Naive thymus-derived CD4-positive, alpha-beta T cell (primary cell): ENCODE results near the gene RHPN2. TPM values are rescaled to one million over a fixed set of nuclear protein-coding genes. Genes with fewer than 3 reads are reported as not detected.

ENCODE experiments used
- ATAC-seq: fragments of 150-1000 bp; cut with Tn5 transposase; 2 replicates; pipeline ENCODE4 v1.10.0; 2021; ENCODE audit warnings: mild to moderate bottlenecking, moderate library complexity
- CTCF ChIA-PET: fragments of 350-600 bp; sonication (Branson Sonifier 250); formaldehyde crosslinking; loops from one replicate; lab custom pipeline; 2021; ENCODE audit warnings: antibody characterized with exemption; lab: Charles Lee
- POLR2A ChIA-PET: fragments of 350-600 bp; sonication (Branson Sonifier 250); formaldehyde crosslinking; loops from one replicate; lab custom pipeline; 2021; ENCODE audit warnings: antibody characterized with exemption, inconsistent platforms; lab: Charles Lee
- DNase-seq, 9 donors: peaks; one replicate each; pipeline versions ENCODE4 v3.0.0 to v3.0.0-alpha.2; 2020 to 2022; ENCODE audit warnings: mixed read lengths in 1 of 9
- H3K27ac ChIP-seq: one replicate; pipeline ENCODE4 v1.7.0; 2013; ENCODE audit warnings: mild to moderate bottlenecking, low read depth, low read length, moderate library complexity
- H3K27me3 ChIP-seq, 2 donors: one replicate each; pipeline ENCODE4 v1.7.0; 2013; ENCODE audit warnings: low read length in 2 of 2, mild to moderate bottlenecking in 2 of 2, moderate library complexity in 2 of 2; ENCODE audit not compliant: control insufficient read depth in 2 of 2, insufficient read depth in 2 of 2
- H3K36me3 ChIP-seq, 3 experiments: 1 replicate in 2 of 3; 2 replicates in 1 of 3; pipeline ENCODE4 v1.7.0; 2013; ENCODE audit warnings: low read length in 3 of 3, mild to moderate bottlenecking in 3 of 3, moderate library complexity in 1 of 3; ENCODE audit not compliant: insufficient read depth in 3 of 3, control insufficient read depth in 2 of 3
- H3K4me1 ChIP-seq, 2 donors: one replicate each; pipeline ENCODE4 v1.7.0; 2013; ENCODE audit warnings: low read length in 2 of 2, mild to moderate bottlenecking in 2 of 2, moderate library complexity in 1 of 2; ENCODE audit not compliant: control insufficient read depth in 2 of 2, insufficient read depth in 2 of 2
- H3K4me3 ChIP-seq: 2 replicates; pipeline ENCODE4 v1.7.0; 2013; ENCODE audit warnings: mild to moderate bottlenecking, low read length
- H3K9me3 ChIP-seq, 3 experiments: 1 replicate in 2 of 3; 2 replicates in 1 of 3; pipeline ENCODE4 v1.7.0; 2013; ENCODE audit warnings: low read length in 3 of 3; ENCODE audit not compliant: control insufficient read depth in 2 of 3
- H3K27ac Mint-ChIP-seq, 9 donors: one replicate each; pipeline ENCODE4 v1.8.0; 2020 to 2022; ENCODE audit warnings: mixed read lengths in 9 of 9, mild to moderate bottlenecking in 8 of 9, moderate library complexity in 5 of 9, inconsistent platforms in 2 of 9
- H3K27me3 Mint-ChIP-seq, 5 donors: one replicate each; pipeline ENCODE4 v1.8.0; 2021 to 2022; ENCODE audit warnings: mixed read lengths in 5 of 5, mild to moderate bottlenecking in 1 of 5
- H3K36me3 Mint-ChIP-seq, 5 donors: one replicate each; pipeline ENCODE4 v1.8.0; 2020 to 2022; ENCODE audit warnings: mixed read lengths in 5 of 5, mild to moderate bottlenecking in 3 of 5, inconsistent platforms in 1 of 5
- H3K4me1 Mint-ChIP-seq, 7 donors: one replicate each; pipeline ENCODE4 v1.8.0; 2020 to 2022; ENCODE audit warnings: mixed read lengths in 7 of 7, mild to moderate bottlenecking in 3 of 7, inconsistent platforms in 1 of 7
- H3K4me3 Mint-ChIP-seq, 10 donors: one replicate each; pipeline ENCODE4 v1.8.0; 2020 to 2022; ENCODE audit warnings: mild to moderate bottlenecking in 10 of 10, mixed read lengths in 10 of 10, moderate library complexity in 6 of 10, inconsistent platforms in 2 of 10
- H3K9me3 Mint-ChIP-seq, 11 donors: one replicate each; pipeline ENCODE4 v1.8.0; 2020 to 2022; ENCODE audit warnings: mixed read lengths in 11 of 11, mild to moderate bottlenecking in 4 of 11, inconsistent platforms in 1 of 11, moderate library complexity in 1 of 11
- intact Hi-C, 2 donors: fragments of 100-400 bp; cut with micrococcal nuclease; formaldehyde crosslinking; loops; one replicate each; pipeline ENCODE4 v1.15.1; 2023
- polyA plus RNA-seq, 2 donors: library from polyadenylated mRNA; unstranded; fragments of 300-500 nt; fragmentation: Illumina TruSeq; gene quantifications; one replicate each; pipeline ENCODE4 v1.2.3, GENCODE V29; 2021
- total RNA-seq, 6 experiments: library from RNA in 5 of 6; stranded (reverse) in 5 of 6; gene quantifications; 1 replicate in 5 of 6; 2 replicates in 1 of 6; pipeline ENCODE4 v1.2.3 and lab custom pipeline; 2021 to 2026

Gene RHPN2
- total and polyA plus RNA-seq, 7 experiments from 2014 or later, result 0.16 to 2.6 (median 0.34) TPM; not detected in 2

- peaks cover 19 to 34% (median 26%) of the 10 kb centered on the region in 5 donors for H3K27me3 Mint-ChIP-seq
- ATAC-seq (no peak), DNase-seq (no peak)
- H3K27ac ChIP-seq, result no peak overlapping the region
- H3K9me3 ChIP-seq, result no peaks in the 10 kb centered on the region
- no peak overlapping the region for H3K4me3 Mint-ChIP-seq
- POLR2A ChIA-PET, result no interaction called here
- H3K27me3 ChIP-seq, result no peaks in the 10 kb centered on the region
- intact Hi-C loops, result no loop called here
- no peaks in the 10 kb centered on the region for H3K9me3 Mint-ChIP-seq
- H3K36me3 ChIP-seq, result no peaks in the 10 kb centered on the region
- CTCF ChIA-PET, result no interaction called here
- H3K4me1 ChIP-seq, result no peaks in the 10 kb centered on the region
- H3K27ac Mint-ChIP-seq, result no peak overlapping the region
- H3K4me1 Mint-ChIP-seq, result peaks cover 0 to 10% (median 0%) of the 10 kb centered on the region in 7 donors
- no peak overlapping the region for H3K4me3 ChIP-seq
- H3K36me3 Mint-ChIP-seq, result peaks cover 0 to 3% (median 0%) of the 10 kb centered on the region in 5 donors
These were observed 4.1 kb downstream of the RHPN2 start for GRCh38 chr19:33060586-33060985.

GRCh38 chr19:33055718-33056117 lies 9.0 kb downstream of the RHPN2 start:
- ATAC-seq (no peak), DNase-seq (no peak)
- Mint-ChIP-seq H3K36me3 (peaks cover 0 to 3% (median 0%) of the 10 kb centered on the region in 5 donors), H3K27ac (no peak overlapping the region), H3K27me3 (peaks cover 5 to 20% (median 12%) of the 10 kb centered on the region in 5 donors), H3K4me1 (no peaks in the 10 kb centered on the region), H3K9me3 (no peaks in the 10 kb centered on the region), H3K4me3 (no peak overlapping the region)
- no peaks in the 10 kb centered on the region for H3K4me1 ChIP-seq
- H3K9me3 ChIP-seq, result no peaks in the 10 kb centered on the region
- H3K4me3 ChIP-seq, result no peak overlapping the region
- ChIA-PET POLR2A (no interaction called here), CTCF (interaction anchor here (0.7 kb wide), 1 partner anchor 703 kb away, joined by 3 read pairs; no protein-coding TSS in a partner anchor)
- H3K36me3 ChIP-seq, result no peaks in the 10 kb centered on the region
- H3K27ac ChIP-seq, result no peak overlapping the region
- intact Hi-C loops, result no loop called here
- no peaks in the 10 kb centered on the region for H3K27me3 ChIP-seq

GRCh38 chr19:33054623-33055022 lies 10.1 kb downstream of the RHPN2 start:
- Histone ChIP-seq H3K9me3 (no peaks in the 10 kb centered on the region), H3K27me3 (no peaks in the 10 kb centered on the region), H3K4me1 (no peaks in the 10 kb centered on the region), H3K4me3 (no peak overlapping the region), H3K36me3 (no peaks in the 10 kb centered on the region), H3K27ac (no peak overlapping the region)
- ATAC-seq (no peak), DNase-seq (no peak)
- CTCF ChIA-PET, result interaction anchor here (0.6 kb wide), 1 partner anchor 1011 kb away, joined by 3 read pairs; no protein-coding TSS in a partner anchor
- Mint-ChIP-seq H3K4me1 (no peaks in the 10 kb centered on the region), H3K27ac (no peak overlapping the region), H3K27me3 (peaks cover 0 to 12% (median 6%) of the 10 kb centered on the region in 5 donors), H3K4me3 (no peak overlapping the region), H3K9me3 (peaks cover 0 to 1% (median 0%) of the 10 kb centered on the region in 11 donors), H3K36me3 (peaks cover 0 to 1% (median 0%) of the 10 kb centered on the region in 5 donors)
- POLR2A ChIA-PET, result no interaction called here
- intact Hi-C loops, result no loop called here

GRCh38 chr19:33052352-33052972 lies 12.2 kb downstream of the RHPN2 start:
- POLR2A ChIA-PET, result no interaction called here
- Mint-ChIP-seq H3K9me3 (peaks cover 0 to 1% (median 0%) of the 10 kb centered on the region in 11 donors), H3K4me1 (no peaks in the 10 kb centered on the region), H3K27me3 (peaks cover 0 to 8% (median 0%) of the 10 kb centered on the region in 5 donors), H3K4me3 (no peak overlapping the region), H3K27ac (no peak overlapping the region), H3K36me3 (no peaks in the 10 kb centered on the region)
- Histone ChIP-seq H3K27ac (no peak overlapping the region), H3K27me3 (no peaks in the 10 kb centered on the region), H3K9me3 (no peaks in the 10 kb centered on the region), H3K4me3 (no peak overlapping the region), H3K4me1 (no peaks in the 10 kb centered on the region), H3K36me3 (no peaks in the 10 kb centered on the region)
- no peak for ATAC-seq
- CTCF ChIA-PET, result interaction anchor here (0.7 kb wide), 1 partner anchor 127 kb away, joined by 3 read pairs; no protein-coding TSS in a partner anchor
- no peak for DNase-seq
- intact Hi-C loops, result no loop called here

- Mint-ChIP-seq H3K36me3 (no peaks in the 10 kb centered on the region), H3K27me3 (peaks cover 0 to 4% (median 0%) of the 10 kb centered on the region in 5 donors), H3K4me3 (no peak overlapping the region), H3K4me1 (no peaks in the 10 kb centered on the region), H3K9me3 (peaks cover 0 to 1% (median 0%) of the 10 kb centered on the region in 11 donors), H3K27ac (no peak overlapping the region)
- DNase-seq, result no peak
- intact Hi-C loops, result no loop called here
- Histone ChIP-seq H3K36me3 (no peaks in the 10 kb centered on the region), H3K9me3 (no peaks in the 10 kb centered on the region), H3K27ac (no peak overlapping the region), H3K4me1 (no peaks in the 10 kb centered on the region), H3K4me3 (no peak overlapping the region), H3K27me3 (no peaks in the 10 kb centered on the region)
- POLR2A ChIA-PET, result no interaction called here
- no peak for ATAC-seq
- CTCF ChIA-PET, result no interaction called here
These were observed 14.6 kb downstream of the RHPN2 start for GRCh38 chr19:33050110-33050509.

- Mint-ChIP-seq H3K4me3 (no peak overlapping the region), H3K4me1 (no peaks in the 10 kb centered on the region), H3K27me3 (peaks cover 0 to 3% (median 0%) of the 10 kb centered on the region in 5 donors), H3K27ac (no peak overlapping the region), H3K9me3 (peaks cover 0 to 1% (median 0%) of the 10 kb centered on the region in 11 donors), H3K36me3 (no peaks in the 10 kb centered on the region)
- Histone ChIP-seq H3K36me3 (no peaks in the 10 kb centered on the region), H3K4me3 (no peak overlapping the region), H3K27me3 (no peaks in the 10 kb centered on the region), H3K4me1 (no peaks in the 10 kb centered on the region), H3K27ac (no peak overlapping the region), H3K9me3 (no peaks in the 10 kb centered on the region)
- CTCF ChIA-PET, result no interaction called here
- DNase-seq, result no peak
- POLR2A ChIA-PET, result no interaction called here
- intact Hi-C loops, result no loop called here
- ATAC-seq, result no peak
These were observed 15.6 kb downstream of the RHPN2 start for GRCh38 chr19:33048806-33049676.
